GM19467 (cell line): Measurements from ENCODE around the gene CPZ.
"Not testable (repeated sequence)": the region's sequence is repeated elsewhere in the genome, so short reads cannot be mapped to it uniquely, and the experiment has no call there.

ENCODE experiments used
- ATAC-seq: cut with Tn5 transposase; IDR thresholded peaks from one replicate; pipeline ENCODE4 v1.9.1; 2021; ENCODE audit warnings: mild to moderate bottlenecking, moderate library complexity; ENCODE audit not compliant: unreplicated experiment

The CPZ gene

DNA sequence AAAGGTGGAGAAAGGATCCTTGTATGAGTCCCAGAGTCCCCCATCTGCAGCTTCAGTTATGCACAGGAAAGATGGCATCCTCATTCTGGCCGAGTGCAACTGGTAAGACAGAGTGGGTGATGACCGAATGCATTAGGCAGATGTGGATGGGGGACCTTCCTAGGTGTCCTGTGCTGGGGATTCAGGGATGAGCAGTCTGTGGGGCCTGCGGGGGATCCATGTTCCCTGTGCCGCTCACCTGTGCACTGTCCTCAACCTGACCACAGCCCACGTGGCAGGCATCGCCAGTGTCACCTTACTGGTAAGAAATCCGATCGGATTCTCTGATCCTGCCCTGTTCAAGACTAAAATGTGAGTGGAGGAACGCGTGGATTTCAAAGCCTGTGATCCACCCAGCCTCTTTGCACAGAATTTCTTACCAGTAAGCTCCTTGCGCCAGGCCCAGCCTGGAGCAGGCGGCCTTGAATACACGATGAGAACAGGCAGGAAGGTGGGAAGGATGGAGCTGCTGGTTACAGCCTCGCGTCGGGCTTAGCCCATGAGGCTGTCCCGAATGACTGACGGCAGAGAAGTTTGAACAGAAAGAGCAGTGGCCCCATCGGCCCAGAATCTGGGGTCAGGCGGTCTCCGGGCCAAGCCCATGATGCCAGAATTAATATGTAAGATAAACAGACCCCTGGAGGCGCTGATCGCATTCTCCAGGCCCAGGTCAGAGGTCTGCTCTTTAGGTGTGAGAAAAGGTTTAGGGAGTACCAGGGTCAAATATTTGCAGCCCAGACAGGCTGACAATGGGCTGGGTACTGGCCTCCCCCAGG lies 56.5 kb downstream of the CPZ start:
- no peak for ATAC-seq

DNA sequence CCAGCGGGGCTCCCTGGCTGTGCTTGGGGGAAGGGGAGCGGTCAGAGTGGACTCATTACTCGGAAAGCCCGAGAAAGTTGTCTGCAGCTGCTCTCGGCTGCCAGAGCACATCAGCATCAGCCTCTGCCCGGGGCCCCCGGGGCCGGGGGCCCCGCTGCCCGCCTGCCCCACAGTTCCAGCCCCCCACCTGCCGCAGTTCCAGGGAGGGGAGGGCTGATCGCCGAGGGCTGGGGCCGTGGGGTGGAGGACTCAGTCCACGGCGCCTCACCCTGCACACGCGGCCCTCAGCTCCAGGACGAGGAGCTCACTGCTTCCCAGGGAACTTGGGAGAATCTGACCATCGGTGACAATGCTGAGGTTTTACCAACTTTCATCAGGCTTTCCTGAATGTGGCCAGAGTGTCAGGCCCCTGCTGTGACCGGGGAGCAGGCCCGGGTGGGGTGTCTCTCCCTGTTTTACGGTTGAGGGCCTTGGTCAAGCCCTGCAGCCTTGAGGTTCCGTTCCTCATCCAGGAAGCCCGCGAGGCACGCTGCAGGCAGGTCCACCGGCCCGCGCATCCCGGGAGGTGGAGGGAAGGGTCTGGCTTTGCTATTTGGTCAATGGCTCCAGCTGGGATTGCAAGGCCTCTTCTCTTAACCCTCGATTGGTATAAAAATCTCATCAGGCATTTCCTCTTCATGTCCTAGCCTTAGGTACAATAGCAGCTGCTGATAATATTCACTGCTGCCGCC lies 57.2 kb downstream of the CPZ start:
- ATAC-seq = no peak

- no peak for ATAC-seq
Observed at GRCh38 chr4:8651661-8652180, 59.2 kb downstream of the CPZ start.

DNA sequence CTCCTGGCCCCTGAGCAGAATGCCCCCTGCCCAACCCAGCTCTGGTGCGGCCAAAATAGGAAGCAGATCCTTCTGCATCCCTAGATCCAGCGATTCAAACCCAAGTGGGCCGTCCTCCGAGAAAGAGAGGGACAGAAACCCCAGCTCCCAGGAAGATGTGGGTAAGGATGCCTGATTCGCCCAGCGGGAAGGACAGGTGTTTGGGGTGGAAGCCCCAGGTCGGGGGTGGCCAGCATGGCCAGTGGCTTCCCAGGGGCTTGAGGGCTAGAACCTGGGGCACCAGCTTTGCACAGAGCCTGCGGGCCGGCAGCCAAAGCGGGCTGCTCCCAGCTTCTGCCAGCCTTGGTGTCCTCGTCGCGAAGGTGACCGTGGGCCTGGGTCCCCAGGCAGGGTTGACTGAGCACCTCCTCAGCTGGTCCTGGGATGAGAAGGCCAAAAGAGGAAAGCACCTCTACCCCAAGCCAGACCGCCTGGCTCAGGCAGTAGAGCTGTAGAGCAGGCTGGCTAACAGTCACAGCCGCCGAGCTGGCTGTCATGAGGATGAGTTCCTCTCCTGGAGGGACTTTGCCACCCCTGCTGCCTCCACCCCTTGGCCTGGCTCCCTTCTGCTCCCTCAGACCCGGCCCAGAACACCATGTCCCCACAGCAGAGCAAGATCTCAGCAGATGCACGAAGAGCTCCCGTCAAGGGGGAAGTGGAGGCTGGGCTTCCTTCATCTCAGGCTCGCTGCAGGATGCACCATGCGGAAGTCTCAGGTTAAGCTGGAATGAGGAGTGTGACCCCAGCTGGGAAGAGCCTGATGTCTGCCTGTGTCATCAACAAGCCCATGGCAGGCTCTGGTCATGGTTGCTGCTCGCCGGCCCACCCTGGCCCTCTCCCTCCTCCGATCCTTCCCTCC lies 59.9 kb downstream of the CPZ start:
- ATAC-seq = no peak

DNA sequence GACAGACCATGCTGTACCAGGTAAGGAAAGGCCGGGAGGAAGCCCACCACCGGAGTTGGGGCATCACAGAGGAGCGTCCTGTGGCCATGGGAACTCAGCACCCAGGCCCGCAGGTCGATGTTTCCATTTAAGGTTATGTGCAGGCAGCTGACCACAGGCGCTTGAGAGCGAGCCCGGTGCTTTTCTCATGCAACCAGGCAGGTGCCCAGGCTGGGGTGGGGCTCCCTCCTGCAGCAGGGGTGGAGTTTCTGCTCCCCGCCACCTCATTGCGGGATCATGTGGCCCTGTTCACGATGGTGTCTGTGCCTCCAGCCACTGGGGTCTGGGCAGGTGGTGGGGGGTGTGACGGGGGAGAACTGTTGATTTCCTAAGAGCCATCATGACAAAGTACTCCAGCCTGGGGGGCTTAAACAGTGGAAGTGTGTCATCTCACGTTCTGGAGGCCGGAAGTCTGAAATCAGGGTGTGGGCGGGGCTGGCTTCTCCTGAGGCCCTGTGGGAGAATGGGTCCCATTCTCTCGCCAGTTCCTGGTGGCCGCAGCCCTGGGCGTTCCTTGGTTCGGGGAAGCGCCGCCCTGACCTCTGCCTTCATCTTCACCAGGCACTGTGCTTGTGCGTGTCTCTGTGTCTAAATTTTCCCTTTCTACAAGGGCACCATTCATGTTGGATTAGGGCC lies 60.9 kb downstream of the CPZ start:
- no peak for ATAC-seq

- ATAC-seq = not testable (repeated sequence)
Observed at GRCh38 chr4:8654139-8654538, 61.6 kb downstream of the CPZ start.

DNA sequence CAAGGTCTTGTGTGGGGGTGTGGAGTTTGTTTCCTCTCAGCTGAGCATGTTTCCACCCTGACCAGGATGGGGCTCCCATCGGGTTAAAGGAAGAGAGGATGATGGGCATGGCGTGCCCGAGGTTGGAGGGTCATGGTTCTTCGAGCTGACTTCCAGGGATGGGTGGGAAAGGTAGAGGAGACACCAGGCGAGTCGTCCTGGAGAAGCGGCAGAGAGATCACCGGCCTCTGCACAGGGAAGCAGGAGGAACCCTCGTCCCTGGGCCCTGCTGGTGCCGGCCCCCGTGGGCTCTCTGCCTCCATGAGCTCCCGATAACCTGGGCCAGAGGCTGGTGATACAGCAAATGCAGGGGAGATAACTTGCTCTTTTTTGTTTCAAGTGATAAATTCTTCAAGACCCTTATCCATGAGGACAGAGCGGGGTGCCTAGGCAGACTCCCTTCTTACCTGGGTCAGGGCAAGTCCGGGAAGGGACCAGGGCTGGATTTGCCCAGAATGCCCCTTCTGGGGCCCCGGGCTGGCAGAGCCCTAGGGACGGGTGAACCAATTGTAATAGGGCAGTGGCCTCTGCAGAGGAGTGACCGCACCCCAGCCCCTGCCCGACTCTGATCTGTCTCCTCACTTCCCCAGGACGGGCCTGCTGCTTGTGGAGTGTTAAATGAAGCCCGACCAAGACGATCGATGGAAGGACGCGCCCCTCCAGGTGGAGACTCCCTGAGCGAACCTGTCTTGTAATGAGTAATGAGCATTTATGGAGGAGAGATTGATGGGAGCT lies 63.0 kb downstream of the CPZ start:
- no peak for ATAC-seq

DNA sequence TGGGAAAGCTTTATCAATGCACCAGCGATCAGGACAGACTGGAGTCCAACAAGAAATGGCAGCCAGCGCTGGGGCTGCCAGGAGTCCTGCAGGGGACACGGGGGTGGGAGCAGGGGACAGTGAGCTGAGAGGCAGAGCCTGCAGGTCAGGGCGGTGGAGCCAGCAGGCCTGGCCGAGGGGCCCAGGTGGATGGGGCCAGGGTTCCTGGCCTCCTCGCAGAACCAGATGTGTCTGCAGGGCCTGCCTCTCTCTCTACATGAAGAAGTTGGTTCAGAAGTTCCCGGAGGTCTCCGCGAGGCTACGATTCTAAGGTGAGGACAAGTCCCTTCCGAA lies 63.6 kb downstream of the CPZ start:
- ATAC-seq = no peak

DNA sequence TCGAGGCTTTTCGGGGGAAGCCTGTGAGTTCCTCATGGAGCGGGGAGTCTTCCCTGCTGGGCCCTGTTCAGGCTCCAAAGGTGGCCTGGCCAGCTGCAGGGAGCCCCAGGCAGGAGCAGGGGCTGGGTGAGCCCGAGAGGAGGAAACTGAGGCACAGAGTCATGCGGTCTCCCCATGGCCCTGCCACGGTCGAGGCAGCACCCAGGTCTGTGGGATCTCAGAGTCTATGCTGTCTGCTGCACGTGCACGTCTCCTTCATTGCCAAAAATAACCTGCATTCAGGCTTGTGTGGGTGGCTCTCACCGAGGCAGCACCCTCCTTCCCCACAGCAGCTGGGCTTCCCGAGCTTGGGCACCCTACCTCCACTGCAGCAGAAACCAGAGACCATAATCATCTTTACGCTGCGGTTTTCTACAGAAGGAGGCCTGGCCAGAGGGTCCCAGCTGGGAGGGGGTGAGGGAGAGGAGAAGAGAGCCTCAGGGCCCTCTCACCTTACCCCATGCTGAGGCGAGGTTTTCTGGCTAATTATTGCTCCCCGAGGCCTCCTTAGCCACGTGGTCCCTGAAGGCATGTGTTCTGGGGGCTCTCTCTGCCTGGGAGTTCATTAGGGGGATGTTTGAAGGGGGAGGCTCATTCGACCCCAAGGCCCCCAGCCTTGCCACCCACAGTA lies 64.3 kb downstream of the CPZ start:
- ATAC-seq = no peak

GRCh38 chr4:8657381-8658088 lies 65.0 kb downstream of the CPZ start:
- no peak for ATAC-seq

- ATAC-seq = no peak
Observed at GRCh38 chr4:8662776-8663175, 70.2 kb downstream of the CPZ start.

DNA sequence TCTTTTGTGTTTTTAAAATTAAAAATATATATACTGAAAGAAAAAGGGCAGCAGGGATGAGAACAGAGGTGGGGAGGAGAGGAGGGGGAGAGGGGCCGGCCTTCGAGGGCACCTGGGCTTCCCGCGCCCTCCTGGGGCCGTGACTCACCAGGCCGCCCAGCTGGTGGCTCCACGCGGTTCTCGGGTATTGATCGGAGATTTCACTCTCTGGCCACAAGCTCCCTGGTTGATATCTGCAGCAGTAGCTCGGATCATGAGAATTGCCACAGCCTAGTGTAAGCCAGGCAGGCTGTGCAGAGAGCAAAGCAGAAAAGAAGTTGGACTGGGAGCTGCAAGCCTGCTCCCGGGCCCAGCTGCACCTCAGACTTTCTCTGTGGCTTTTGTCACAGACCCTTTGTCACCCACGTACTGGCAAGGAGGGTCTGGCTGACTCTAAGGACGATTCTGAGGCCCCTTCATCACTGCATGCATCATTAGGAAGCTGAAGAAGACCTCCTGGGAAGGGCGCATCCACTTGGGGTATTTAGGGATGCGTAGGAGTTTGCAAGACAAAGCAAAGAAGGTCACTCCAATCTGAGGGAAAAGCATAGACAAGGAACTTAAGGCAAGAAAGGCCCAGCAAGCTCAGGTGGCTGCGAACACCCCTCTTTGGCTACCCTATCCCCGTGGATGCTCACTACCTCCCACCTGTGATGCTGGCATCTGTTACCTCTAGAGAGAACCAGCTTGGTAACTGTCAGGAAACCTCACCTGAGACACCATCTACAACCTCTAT lies 71.7 kb downstream of the CPZ start:
- ATAC-seq = no peak

- no peak for ATAC-seq
Observed at GRCh38 chr4:8664976-8665375, 72.4 kb downstream of the CPZ start.

GRCh38 chr4:8665406-8666360 lies 73.1 kb downstream of the CPZ start:
- ATAC-seq = no peak

- ATAC-seq = no peak
Observed at GRCh38 chr4:8666581-8666980, 74.0 kb downstream of the CPZ start.
